GM18873 (cell line): ENCODE data around the gene R3HDM2.
"Not testable (repeated sequence)": the region's sequence is repeated elsewhere in the genome, so short reads cannot be mapped to it uniquely, and the experiment has no call there.

Experiments used
- ATAC-seq: cut with Tn5 transposase; IDR thresholded peaks from one replicate; pipeline ENCODE4 v1.9.1; 2021; ENCODE audit warnings: mild to moderate bottlenecking, moderate library complexity, moderate number of reproducible peaks; ENCODE audit not compliant: unreplicated experiment, low FRiP score

R3HDM2 gene

DNA sequence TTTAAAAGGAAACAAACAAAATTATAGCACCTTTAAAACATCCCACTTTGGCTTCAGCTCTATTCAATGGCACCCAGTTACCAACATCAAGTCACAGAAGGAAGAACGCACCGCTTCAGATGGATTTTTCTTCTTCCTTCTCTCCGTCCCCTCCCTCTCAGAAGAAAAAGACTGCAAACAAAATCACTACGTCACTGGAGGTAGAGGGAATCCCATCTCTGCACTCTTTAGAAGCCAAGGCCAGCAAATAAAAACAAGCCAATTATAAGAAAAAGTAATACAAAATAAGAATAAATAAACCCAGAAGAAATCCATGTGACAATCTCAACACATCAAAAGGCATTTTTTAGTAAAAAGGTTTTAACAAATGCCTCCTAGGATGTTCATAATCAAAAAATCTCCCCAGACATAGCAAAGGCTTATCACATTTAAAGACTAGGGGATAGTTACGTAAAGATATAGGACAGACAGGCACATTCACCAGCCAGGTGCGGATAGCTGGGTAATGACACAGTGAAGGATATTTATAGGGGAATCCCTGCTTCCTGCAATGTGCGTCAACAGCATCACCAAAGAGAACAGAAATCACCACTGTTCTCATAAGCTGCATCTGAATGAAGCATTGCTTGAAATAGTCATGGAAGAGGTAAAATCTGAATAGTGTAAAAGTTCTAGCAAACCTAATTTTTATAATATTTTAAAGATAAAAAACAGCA is 89.4 kb downstream of the R3HDM2 start:
- ATAC-seq: no peak

DNA sequence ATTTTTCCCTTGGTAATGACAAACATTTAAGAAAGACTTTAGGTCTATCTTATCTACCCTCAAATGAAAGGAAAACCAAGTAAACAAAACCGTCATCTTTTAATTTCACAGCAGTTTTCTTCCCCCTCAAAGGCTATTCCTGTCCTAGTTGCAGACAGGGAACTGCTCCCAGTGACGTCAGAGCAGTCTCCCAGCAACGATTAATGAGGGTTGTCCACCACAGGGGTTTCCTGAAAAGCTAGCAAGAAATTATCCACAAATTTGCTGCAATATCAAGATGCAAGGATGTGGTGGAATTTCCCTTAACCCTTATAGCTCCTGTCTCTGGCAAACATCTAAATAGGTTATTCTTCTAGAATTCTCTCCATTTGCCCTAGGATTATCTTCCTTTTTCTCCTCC is 90.7 kb downstream of the R3HDM2 start:
- no peak for ATAC-seq

DNA sequence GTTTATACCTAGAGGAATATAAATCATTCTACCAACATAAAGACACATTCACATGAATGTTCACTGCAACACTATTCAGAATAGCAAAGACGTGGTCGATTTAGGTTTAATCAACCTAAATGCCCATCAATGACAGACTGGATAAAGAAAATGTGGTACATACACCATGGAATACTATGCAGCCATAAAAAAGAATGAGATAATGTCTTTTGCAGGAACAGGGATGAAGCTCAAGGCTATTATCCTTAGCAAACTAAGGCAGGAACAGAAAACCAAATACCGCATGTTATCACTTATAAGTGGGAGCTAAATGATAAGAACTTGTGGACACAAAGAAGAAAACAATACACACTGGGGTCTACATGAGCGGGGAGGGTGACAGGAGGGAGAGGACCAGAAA is 94.5 kb downstream of the R3HDM2 start:
- not testable (repeated sequence) for ATAC-seq

DNA sequence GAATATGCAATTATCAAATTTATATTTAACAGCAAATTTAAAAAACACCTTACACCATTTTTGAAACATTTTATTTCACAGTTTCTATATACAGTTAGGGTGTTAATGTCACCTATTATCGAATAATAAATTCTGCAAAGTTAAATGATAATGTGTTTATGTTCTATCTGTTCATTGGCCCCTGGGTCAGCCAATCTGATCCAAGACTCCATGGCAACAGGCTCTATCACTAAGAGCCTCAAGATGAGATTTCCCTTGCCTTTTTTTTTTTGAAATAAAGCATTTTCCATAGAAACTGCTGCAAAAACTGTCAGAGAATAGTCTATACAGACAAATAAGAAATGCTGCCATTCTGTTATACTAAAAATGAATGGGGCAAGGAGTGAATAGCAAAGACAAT is 96.6 kb downstream of the R3HDM2 start:
- ATAC-seq: no peak

DNA sequence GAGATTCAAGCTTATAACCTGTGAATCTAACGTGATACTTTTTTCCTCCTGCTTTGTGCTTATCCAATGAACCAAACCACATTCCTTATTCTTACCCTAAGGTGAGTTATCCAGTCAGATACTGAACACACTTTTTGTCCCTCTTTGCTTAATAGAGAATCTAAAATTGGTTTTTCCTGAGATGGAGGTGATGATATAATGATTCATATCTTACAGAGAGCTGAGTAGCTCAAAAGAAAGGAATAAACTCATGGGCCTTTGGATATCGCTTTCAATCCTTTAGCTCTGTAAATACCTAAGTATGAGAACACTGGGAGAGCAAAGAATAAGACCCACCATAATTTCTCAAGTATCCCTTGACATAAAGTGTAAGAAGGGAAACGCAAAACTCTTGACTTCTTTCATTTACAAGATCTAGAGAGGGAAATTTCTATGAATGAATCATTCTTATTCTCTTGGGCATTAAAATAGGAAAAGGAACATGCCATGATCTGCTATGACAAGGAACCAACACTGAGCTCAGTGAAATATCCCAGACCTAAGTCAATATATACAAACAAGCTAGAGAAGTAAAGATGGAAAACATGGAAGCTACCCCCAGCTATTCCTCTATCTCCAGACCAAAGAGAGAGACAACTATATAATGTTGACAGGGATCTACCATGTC is 98.1 kb downstream of the R3HDM2 start:
- ATAC-seq: no peak

DNA sequence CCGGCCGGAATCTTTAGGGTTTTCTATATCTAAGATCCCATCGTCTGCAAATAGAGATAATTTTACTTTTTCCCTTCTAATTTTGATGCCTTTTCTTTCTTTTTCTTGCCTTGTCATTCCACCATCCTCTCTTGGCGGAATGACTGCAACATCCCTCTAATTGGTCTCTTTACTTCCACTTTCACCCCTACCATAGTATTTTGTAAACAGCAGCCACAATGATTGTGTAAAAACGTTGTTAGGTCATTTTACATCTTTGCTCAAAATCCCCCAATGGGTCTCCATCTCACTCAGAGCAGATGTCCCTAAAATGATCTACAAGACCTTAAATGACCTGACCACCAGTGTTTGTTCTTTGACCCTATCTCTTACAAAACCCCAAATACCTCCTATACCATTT is 99.9 kb downstream of the R3HDM2 start:
- no peak for ATAC-seq

DNA sequence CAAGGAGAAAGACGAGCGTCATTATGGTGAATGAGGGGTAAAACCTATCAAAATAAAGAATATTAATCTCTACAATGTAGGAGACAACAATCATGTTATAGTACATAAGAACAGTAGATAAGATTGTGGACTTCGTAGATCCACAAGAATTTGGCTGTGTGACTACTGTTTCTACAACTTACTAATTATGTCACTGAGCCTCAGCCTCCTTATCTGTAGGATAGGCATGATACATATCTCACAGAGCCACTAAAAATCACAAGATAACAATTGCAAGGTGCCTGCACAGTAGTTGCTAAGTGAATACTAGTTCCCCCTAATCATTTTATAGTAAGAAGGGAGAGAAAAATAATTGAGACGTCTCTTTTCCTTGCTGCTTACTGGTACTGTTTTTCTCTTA is 101.6 kb downstream of the R3HDM2 start:
- ATAC-seq: no peak

DNA sequence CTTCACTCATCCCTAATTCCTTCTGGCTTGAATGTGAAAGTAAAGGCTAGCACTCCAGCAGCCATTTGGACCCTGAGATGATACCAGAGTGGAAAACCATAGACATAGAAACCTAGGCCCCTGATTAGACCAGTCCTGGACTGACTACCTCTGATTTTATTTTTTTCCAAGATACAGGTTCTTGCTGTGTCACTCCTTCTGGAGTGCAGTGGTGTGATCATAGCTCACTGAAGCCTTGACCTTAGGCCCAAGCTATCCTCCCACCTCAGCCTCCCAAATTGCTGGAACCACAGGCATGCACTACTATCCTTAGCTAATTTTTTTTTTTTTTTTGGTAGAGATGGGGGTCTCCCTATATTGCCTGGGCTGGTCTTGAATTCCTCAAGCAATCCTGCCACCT is 105.4 kb downstream of the R3HDM2 start:
- ATAC-seq: no peak

DNA sequence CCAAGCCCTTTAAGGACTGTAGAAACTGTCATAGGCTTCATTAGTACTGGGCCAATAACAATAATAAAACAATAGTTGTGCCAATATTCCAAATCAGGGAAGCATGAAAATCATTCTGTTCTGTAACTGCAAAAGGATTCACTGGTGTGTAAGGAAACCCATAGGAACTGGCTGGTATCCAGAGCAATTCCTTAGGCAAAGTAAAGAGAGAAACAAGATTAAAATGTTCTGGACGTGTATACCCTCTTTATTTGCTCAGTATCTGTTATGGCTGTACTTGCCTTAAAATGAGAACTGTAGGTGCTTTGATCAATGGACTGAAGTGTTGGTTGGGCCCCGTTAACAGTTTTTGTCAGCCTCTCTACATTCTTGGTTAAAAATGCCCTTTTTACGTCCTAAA is 107.4 kb downstream of the R3HDM2 start:
- ATAC-seq: no peak

DNA sequence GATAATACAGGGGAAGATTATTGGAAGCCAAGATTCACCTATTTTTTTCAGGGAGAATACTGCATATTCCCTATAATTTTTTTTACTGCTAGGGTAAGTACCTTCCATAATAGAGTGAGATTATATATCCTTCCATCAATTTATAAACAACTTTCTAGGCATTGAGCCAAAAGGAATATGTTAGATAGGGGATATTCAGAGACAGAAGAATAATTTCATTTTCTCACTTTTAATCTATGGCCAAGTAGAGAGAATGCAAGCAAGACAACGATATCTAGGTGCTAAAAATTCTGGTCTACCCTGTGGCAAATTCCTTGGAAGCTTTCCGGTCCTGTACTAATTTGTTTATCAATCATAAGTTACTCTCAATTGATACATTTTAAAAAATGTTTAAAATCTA is 110.2 kb downstream of the R3HDM2 start:
- no peak for ATAC-seq

DNA sequence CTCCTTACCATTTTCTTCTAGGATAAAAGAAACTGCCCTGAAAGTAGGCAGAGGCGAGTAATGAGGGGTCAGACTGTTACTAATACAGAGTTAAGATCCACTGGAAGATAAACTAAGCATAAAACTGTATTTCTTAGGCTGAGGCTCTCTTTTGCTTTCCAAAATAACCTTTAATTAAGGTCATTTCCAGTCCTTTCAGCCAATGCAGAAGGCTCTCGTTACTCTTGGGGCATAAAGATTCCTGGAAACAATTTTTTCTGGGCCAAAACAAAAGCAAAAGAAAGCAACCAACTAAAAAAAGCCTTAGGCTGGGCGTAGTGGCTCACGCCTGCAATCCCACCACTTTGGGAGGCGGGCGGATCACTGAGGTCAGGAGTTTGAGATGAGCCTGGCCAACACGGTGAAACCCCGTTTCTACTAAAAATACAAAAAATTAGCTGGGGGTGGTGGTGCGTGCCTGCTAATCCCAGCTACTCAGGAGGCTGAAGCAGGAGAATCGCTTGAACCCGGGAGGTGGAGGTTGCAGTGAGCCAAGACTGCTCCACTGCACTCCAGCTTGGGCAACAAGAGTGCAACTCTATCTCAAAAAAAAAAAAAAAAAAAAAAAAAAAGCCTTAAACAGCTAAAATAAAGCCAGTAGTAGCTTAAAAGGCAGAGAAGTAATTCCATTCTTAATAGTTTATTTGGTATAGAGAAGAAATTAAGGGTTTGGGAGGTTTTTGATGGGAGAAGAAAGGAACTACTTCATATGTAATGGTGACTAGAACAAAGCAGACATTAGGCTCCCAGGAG is 111.0 kb downstream of the R3HDM2 start:
- no peak for ATAC-seq

DNA sequence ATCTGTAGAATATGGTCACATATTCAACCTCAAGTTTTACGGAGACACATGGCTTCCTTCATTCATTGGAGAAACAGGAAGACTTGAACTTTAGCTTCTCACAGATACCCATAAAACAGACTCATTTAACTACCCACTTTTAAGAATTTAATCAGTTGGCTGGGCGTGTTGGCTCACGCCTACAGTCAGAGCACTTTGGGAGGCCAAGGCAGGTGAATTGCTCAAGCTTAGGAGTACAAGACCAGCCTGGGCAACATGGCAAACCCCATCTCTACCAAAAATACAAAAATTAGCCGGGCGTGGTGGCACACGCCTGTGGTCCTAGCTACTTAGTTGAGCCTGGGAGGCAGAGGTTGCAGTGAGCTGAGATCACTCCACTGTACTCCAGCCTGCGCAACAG is 115.2 kb downstream of the R3HDM2 start:
- ATAC-seq: no peak

DNA sequence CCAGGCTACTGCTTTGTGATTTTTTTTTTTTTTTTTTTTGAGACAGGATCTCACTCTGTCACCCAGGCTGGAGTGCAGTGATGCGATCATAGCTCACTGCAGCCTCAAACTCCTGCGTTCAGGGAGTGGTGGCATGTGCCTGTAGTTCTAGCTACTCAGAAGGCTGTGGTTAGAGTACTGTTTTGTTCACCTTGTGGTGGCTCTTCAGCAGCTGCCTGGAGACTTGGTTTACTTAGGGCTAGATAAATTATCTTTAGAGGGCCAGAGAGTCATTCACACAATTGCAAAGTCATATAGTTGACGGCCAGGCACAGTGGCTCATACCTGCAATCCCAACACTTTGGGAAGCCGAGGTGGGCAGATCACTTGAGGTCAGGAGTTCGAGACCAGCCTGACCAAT is 118.6 kb downstream of the R3HDM2 start:
- not testable (repeated sequence) for ATAC-seq

DNA sequence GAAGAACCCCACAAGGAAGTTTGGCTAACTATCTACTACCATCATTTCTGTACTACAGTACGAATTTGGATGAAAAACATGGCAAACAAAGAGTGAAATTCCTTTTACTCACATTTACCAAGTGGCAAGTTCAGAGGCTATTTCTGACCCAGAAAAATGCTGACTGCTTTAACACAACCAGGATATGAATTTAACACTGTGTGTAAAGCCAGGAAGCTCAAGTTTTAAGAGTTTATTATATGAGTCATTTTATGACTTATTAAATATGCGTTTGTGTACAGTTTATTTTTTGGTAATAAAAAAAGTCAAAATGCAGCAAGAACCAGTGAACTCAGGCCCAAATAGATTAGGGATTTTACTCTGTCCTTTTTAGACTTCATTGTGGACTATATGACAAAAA is 121.4 kb downstream of the R3HDM2 start:
- no peak for ATAC-seq

DNA sequence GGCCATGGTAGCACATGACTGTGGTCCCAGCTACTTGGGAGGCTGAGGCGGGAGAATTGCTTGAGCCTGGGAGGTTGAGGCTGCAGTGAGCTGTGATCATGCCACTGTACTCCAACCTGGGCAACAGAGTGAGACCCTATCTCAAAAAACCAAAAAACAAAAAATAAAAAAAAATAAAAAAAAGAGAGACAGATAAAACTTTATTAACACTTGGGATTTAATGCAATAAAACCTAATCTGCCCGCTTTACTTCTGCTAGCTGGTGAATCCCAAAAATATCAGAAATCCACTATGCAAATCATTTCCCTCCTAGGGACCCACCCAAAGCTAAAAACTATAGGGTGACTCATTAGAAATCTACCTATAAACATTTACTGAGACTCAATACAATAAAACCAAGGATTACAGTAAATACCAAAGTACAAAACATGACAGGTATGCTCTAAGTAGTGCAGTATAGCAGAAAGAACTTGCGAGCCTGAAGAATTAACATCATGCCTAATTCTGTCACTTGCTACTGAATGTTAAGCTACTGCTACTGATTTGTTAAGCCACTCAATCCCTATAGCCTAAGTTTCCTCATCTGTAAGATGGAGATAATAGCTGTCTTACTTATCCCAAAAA is 129.8 kb downstream of the R3HDM2 start:
- ATAC-seq: no peak

DNA sequence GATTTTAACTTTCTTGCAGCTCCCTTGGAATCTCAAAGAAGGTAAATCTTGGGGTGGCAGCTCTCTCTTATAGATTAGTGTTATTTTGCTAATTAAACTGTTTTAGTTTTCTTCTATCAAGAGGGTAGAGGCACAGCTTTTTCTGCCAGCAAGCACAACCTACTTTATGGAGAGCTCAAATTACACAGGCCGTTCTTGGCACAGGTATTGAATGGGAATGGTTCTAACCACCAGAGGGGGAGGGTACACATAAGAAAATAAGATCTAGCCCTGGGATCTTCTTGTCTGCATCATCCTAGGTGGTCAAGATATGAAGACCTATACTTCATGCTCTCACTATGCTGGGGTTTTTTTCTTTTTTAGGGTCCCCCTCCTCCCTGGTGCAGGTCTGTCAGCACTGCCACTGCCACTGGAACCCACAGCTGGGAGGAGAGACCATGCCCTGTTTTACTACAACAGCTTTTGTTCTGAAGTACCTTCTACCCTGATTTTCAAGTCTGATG is 131.3 kb downstream of the R3HDM2 start:
- no peak for ATAC-seq

DNA sequence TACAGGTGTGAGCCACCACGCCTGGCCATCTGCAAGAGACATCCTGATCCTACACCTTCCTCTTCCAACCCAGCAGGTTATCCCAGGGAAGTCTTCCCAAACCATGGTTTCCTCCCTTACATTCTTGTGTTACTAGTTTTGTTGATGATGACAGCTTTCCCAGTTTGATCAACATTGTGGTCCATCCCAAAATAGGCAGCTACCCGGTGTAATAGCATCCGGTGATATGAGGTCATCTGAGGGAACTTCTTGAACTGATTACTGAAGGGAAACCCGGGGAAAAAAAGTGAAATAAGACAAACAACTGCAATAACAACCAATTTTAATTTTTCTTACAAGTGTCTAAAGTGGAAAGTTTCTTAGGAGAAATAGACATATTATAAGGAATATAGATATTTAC is 134.6 kb downstream of the R3HDM2 start:
- ATAC-seq: no peak

DNA sequence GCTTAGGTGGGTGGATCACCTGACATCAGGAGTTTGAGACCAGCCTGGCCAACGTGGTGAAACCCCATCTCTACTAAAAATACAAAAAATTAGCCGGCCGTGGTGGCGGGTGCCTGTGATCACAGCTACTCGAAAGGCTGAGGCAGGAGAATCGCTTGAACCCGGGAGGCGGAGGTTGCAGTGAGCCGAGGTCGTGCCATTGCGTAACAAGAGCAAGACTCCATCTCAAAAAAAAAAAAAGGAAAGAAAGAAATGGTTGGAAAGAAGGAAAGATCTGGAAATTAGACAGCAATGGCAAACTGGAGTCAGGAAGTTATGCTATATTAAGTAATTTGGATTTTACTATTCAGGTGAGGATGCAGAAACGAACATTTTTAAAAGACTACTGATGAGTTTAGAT is 148.8 kb downstream of the R3HDM2 start:
- not testable (repeated sequence) for ATAC-seq

DNA sequence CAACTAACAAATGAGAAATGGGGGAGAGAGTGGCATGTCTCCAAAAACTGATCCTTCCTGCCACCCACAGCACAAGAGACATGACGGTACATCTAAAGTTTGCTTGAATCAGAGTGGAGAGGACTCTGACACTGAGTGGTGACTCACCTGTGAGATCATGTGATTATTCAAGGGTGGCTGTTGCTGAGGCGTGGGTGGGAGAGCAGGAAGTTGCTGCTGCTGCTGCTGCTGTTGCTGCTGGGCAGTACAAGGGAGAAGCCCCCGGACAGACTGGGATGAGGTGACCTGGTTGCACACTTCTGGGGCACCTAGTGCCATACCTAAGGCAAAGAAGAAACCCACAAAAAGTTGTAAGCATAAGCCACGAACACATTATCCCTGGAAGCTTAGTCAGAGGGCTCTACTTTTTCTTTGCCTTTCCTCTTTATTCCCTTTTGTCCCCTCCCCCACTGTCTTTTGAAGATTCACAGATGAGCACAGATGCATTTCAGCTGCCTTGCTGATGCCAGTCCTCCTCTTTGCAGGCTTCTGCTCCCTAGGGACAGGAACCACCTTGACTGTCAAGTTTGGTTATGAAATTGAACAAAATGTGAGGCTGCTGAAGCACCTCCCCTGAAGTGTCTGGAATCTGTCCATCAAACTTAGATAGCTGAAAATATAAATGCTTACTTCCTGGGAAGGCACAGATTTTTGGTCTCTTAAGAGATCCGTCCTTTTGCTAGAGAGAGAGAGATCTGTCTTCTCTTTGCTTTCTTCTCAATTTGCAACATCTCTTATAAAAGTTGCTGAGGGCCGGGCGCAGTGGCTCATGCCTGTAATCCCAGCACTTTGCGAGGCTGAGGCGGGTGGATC is 150.4 kb downstream of the R3HDM2 start:
- peak; percentile 77 for ATAC-seq
